COLO668 (cell line): ENCODE measurements around the gene EFCAB8.
"Not testable (repeated sequence)": the region's sequence is repeated elsewhere in the genome, so short reads cannot be mapped to it uniquely, and the experiment has no call there.

ENCODE experiments used
- DNase-seq: peaks from one replicate; lab custom pipeline; 2025; ENCODE audit not compliant: unreplicated experiment; lab: John Stamatoyannopoulos, UW

Gene EFCAB8

GRCh38 chr20:32842688-32843524 is 15.8 kb upstream of the EFCAB8 start:
- no peak for DNase-seq

GRCh38 chr20:32845786-32846185 is 12.9 kb upstream of the EFCAB8 start:
- DNase-seq: no peak

GRCh38 chr20:32846852-32847251 is 11.9 kb upstream of the EFCAB8 start:
- no peak for DNase-seq

GRCh38 chr20:32847964-32848363 is 10.8 kb upstream of the EFCAB8 start:
- DNase-seq: no peak

GRCh38 chr20:32848846-32849245 is 9.9 kb upstream of the EFCAB8 start:
- no peak for DNase-seq

GRCh38 chr20:32849577-32849976 is 9.1 kb upstream of the EFCAB8 start:
- DNase-seq: no peak

- no peak for DNase-seq
These were observed 3.3 kb upstream of the EFCAB8 start for GRCh38 chr20:32855387-32855786.

GRCh38 chr20:32858189-32858588 is 534 bp upstream of the EFCAB8 start:
- DNase-seq: no peak

GRCh38 chr20:32861446-32861845 is 2.7 kb downstream of the EFCAB8 start:
- DNase-seq: no peak

GRCh38 chr20:32869562-32869961 is 10.8 kb downstream of the EFCAB8 start:
- no peak for DNase-seq

GRCh38 chr20:32870526-32870925 is 11.8 kb downstream of the EFCAB8 start:
- not testable (repeated sequence) for DNase-seq

GRCh38 chr20:32870985-32871384 is 12.3 kb downstream of the EFCAB8 start:
- no peak for DNase-seq

GRCh38 chr20:32871627-32872160 is 13.0 kb downstream of the EFCAB8 start:
- DNase-seq: no peak

GRCh38 chr20:32872266-32872665 is 13.5 kb downstream of the EFCAB8 start:
- DNase-seq: no peak

- no peak for DNase-seq
These were observed 16.9 kb downstream of the EFCAB8 start for GRCh38 chr20:32875673-32876072.

GRCh38 chr20:32877507-32877906 is 18.8 kb downstream of the EFCAB8 start:
- DNase-seq: no peak

- DNase-seq: no peak
These were observed 20.1 kb downstream of the EFCAB8 start for GRCh38 chr20:32878820-32879219.

GRCh38 chr20:32879538-32879937 is 20.8 kb downstream of the EFCAB8 start:
- no peak for DNase-seq

- no peak for DNase-seq
These were observed 21.9 kb downstream of the EFCAB8 start for GRCh38 chr20:32880635-32881034.

- DNase-seq: no peak
These were observed 24.4 kb downstream of the EFCAB8 start for GRCh38 chr20:32883081-32883480.

GRCh38 chr20:32885185-32885584 is 26.5 kb downstream of the EFCAB8 start:
- no peak for DNase-seq

- no peak for DNase-seq
These were observed 27.2 kb downstream of the EFCAB8 start for GRCh38 chr20:32885952-32886351.

- no peak for DNase-seq
These were observed 27.9 kb downstream of the EFCAB8 start for GRCh38 chr20:32886652-32887051.
